Stomach (tissue), 4 donors: ENCODE measurements around the gene NSD2.

Experiments used
- EP300 ChIP-seq: sonication (generic); formaldehyde crosslinking; IDR thresholded peaks from one replicate; pipeline ENCODE4 v1.6.1; 2017; ENCODE audit warnings: antibody characterized with exemption
- POLR2A ChIP-seq, 4 donors: fragments of 450-650 bp; IDR thresholded peaks; one replicate each; pipeline ENCODE4 v1.6.1; 2016; ENCODE audit warnings: antibody characterized with exemption in 4 of 4, control low read depth in 2 of 4, mild to moderate bottlenecking in 1 of 4, moderate library complexity in 1 of 4
- POLR2AphosphoS5 ChIP-seq, 3 donors: sonication (generic); formaldehyde crosslinking; IDR thresholded peaks; one replicate each; pipeline ENCODE4 v1.6.1; 2016; ENCODE audit warnings: antibody characterized with exemption in 3 of 3
- TF ChIP-seq, protein P1 (sequence below), 7 experiments: fragments of 450-650 bp in 4 of 7; fragments of 200-600 bp in 3 of 7; sonication (generic) in 3 of 7; IDR thresholded peaks; one replicate each; pipeline ENCODE4 v1.5.1; 2016 to 2019; ENCODE audit warnings: antibody characterized with exemption in 7 of 7, control low read depth in 2 of 7, mild to moderate bottlenecking in 1 of 7

DNA sequence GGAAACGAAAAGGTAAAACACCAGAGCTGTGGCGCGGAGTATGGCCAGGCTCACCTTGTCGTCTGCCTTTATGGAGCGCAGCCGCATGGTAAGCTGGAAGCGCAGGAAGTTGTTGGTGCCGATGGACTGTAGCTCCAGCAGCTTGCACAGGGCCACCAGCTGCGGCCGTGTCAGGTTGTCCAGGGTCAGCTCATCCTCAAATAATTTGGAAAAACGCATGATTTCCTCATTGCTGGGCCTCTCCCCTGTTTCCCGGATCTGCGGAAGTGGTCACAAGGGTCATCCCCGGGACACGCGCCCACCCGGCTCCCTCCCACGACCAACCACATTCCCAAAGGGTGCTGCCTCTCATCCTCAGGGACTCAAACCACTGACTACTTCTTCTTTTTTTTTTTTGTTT, 38.5 kb upstream of the NSD2 start:
- TF ChIP-seq, protein P1, sequence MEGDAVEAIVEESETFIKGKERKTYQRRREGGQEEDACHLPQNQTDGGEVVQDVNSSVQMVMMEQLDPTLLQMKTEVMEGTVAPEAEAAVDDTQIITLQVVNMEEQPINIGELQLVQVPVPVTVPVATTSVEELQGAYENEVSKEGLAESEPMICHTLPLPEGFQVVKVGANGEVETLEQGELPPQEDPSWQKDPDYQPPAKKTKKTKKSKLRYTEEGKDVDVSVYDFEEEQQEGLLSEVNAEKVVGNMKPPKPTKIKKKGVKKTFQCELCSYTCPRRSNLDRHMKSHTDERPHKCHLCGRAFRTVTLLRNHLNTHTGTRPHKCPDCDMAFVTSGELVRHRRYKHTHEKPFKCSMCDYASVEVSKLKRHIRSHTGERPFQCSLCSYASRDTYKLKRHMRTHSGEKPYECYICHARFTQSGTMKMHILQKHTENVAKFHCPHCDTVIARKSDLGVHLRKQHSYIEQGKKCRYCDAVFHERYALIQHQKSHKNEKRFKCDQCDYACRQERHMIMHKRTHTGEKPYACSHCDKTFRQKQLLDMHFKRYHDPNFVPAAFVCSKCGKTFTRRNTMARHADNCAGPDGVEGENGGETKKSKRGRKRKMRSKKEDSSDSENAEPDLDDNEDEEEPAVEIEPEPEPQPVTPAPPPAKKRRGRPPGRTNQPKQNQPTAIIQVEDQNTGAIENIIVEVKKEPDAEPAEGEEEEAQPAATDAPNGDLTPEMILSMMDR (IDR thresholded peaks at IDR 0.05): no peak
- TF ChIP-seq POLR2A (IDR thresholded peaks at IDR 0.05) (no peak), EP300 (no peak), POLR2AphosphoS5 (IDR thresholded peaks at IDR 0.05) (no peak)
